ENCODE results near the gene SLC25A12. TPM values are rescaled to one million over a fixed set of nuclear protein-coding genes. Genes with fewer than 3 reads are reported as not detected.

Gene SLC25A12
- total and polyA plus RNA-seq, 9 of the 15 experiments (the other 6 are each of a cell fraction or from before 2014, with no cell fraction given), result 13.5 to 36.5 (median 21.7) TPM

DNA sequence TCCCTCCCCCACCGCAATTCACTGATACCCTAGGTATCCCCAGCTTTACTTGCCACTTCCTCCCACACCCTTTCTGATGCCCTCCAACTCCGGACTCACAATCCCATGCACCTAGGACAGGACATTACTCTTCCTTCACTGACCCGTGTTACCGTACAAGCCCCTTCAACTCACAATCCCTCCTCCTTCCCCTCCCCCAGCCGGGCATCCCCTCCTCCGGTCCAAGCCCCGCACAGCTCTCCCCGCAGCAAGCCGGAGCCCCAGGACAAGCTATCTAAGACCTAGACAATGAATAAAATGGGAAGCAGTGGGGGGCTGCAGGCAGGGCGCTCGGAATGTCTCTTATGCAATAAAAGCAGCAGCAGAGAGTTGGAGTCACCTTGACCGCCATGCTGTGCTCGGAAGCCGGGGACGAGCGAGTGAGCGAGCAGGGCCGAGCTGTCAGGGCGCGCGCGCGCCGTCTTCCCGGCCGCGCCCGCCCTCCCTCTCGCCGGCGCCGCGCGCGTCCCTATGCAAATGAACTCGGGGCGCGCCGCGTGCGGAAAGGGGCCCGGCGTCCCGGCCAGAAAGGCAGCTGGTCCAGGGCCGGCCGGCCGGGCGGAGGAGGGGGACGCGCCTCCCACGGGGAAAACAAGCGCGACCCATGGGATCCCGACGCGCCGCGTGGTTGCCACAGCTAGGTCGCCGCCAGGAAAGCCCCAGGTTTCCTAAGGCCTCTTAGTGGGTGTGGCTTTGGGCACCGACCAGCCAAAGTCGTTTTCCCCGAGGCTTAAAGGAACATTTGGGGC is at the start of gene SLC25A12 (continued):
- TF ChIP-seq, protein P1, sequence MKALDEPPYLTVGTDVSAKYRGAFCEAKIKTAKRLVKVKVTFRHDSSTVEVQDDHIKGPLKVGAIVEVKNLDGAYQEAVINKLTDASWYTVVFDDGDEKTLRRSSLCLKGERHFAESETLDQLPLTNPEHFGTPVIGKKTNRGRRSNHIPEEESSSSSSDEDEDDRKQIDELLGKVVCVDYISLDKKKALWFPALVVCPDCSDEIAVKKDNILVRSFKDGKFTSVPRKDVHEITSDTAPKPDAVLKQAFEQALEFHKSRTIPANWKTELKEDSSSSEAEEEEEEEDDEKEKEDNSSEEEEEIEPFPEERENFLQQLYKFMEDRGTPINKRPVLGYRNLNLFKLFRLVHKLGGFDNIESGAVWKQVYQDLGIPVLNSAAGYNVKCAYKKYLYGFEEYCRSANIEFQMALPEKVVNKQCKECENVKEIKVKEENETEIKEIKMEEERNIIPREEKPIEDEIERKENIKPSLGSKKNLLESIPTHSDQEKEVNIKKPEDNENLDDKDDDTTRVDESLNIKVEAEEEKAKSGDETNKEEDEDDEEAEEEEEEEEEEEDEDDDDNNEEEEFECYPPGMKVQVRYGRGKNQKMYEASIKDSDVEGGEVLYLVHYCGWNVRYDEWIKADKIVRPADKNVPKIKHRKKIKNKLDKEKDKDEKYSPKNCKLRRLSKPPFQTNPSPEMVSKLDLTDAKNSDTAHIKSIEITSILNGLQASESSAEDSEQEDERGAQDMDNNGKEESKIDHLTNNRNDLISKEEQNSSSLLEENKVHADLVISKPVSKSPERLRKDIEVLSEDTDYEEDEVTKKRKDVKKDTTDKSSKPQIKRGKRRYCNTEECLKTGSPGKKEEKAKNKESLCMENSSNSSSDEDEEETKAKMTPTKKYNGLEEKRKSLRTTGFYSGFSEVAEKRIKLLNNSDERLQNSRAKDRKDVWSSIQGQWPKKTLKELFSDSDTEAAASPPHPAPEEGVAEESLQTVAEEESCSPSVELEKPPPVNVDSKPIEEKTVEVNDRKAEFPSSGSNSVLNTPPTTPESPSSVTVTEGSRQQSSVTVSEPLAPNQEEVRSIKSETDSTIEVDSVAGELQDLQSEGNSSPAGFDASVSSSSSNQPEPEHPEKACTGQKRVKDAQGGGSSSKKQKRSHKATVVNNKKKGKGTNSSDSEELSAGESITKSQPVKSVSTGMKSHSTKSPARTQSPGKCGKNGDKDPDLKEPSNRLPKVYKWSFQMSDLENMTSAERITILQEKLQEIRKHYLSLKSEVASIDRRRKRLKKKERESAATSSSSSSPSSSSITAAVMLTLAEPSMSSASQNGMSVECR (CRISPR knock-in tag; IDR thresholded peaks at IDR 0.05), result no peak; the same call in 1 of the 2 replicates
- TF ChIP-seq KAT8 (IDR thresholded peaks at IDR 0.05; ENCODE audit: low read depth) (no peak), PRMT5 (CRISPR knock-in tag; IDR thresholded peaks at IDR 0.05) (no peak), GATAD2B (IDR thresholded peaks at IDR 0.05; ENCODE audit: borderline replicate concordance) (0 out of 2 replicates have a peak, but pooled peaks have one; percentile 64), HNRNPL (IDR thresholded peaks at IDR 0.05; ENCODE audit: low read depth, low read length) (no peak), ZNF263 (CRISPR knock-in tag; IDR thresholded peaks at IDR 0.05; ENCODE audit: borderline replicate concordance) (no peak; the same call in none of the 2 replicates), HDAC3 (IDR thresholded peaks at IDR 0.05; ENCODE audit: borderline replicate concordance, partially characterized antibody) (no peak), NFE2L1 (tag; IDR thresholded peaks at IDR 0.05; ENCODE audit: borderline replicate concordance, low read depth) (no peak), NCOA1 (IDR thresholded peaks at IDR 0.05; ENCODE audit: low read depth) (no peak), HINFP (tag; conservative IDR thresholded peaks at IDR 0.05; ENCODE audit: low read depth) (no peak), HNRNPK (IDR thresholded peaks at IDR 0.05; ENCODE audit: low read depth, low read length, poor library complexity, severe bottlenecking) (peak; percentile 39), TAF1 (IDR thresholded peaks at IDR 0.05; ENCODE audit: control insufficient read depth, extremely low read depth, insufficient read depth, low read length, severe bottlenecking) (peak; percentile 89), ZNF354B (CRISPR knock-in tag; IDR thresholded peaks at IDR 0.05) (no peak), POU5F1 (IDR thresholded peaks at IDR 0.05; ENCODE audit: borderline replicate concordance, low read depth, low read length, partially characterized antibody) (peak; percentile 22), NFATC3 (IDR thresholded peaks at IDR 0.05) (no peak), ZNF75A (CRISPR knock-in tag; IDR thresholded peaks at IDR 0.05) (no peak), ARNT (IDR thresholded peaks at IDR 0.05) (no peak)
- TF ChIP-seq, protein P2, sequence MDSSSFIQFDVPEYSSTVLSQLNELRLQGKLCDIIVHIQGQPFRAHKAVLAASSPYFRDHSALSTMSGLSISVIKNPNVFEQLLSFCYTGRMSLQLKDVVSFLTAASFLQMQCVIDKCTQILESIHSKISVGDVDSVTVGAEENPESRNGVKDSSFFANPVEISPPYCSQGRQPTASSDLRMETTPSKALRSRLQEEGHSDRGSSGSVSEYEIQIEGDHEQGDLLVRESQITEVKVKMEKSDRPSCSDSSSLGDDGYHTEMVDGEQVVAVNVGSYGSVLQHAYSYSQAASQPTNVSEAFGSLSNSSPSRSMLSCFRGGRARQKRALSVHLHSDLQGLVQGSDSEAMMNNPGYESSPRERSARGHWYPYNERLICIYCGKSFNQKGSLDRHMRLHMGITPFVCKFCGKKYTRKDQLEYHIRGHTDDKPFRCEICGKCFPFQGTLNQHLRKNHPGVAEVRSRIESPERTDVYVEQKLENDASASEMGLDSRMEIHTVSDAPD (CRISPR knock-in tag; IDR thresholded peaks at IDR 0.05), result no peak

Measured in K562 (cell line).